Stimulated activated CD4-positive, alpha-beta T cell treated with anti-CD3 and anti-CD28 coated beads, TNF-alpha, amount 100 ng/mL, for 48 hours (primary cell): ENCODE results near the gene MICAL3.
A peak's percentile ranks its signal among the peaks of the same experiment; 100 is the strongest.
"Not testable (repeated sequence)": the region's sequence is repeated elsewhere in the genome, so short reads cannot be mapped to it uniquely, and the experiment has no call there.

Experiments
- DNase-seq, 3 donors: peaks; one replicate each; pipeline ENCODE4 v3.0.0-alpha.2; 2020; ENCODE audit warnings: low read depth in 3 of 3

MICAL3 gene

GRCh38 chr22:17764036-17764435, 260.3 kb downstream of the MICAL3 start:
- no peak for DNase-seq

- not testable (repeated sequence) for DNase-seq
Observed at GRCh38 chr22:17763442-17763841, 260.9 kb downstream of the MICAL3 start.

- DNase-seq, result no peak
Observed at GRCh38 chr22:17761138-17761488, 263.2 kb downstream of the MICAL3 start.

GRCh38 chr22:17754233-17754925, 270.0 kb downstream of the MICAL3 start:
- DNase-seq, result no peak

- DNase-seq, result no peak
Observed at GRCh38 chr22:17753401-17753989, 270.9 kb downstream of the MICAL3 start.

GRCh38 chr22:17751596-17751995, 272.8 kb downstream of the MICAL3 start:
- DNase-seq, result no peak

GRCh38 chr22:17749605-17750395, 274.6 kb downstream of the MICAL3 start:
- no peak for DNase-seq

- no peak for DNase-seq
Observed at GRCh38 chr22:17748555-17749353, 275.6 kb downstream of the MICAL3 start.

- DNase-seq, result no peak
Observed at GRCh38 chr22:17746916-17747315, 277.4 kb downstream of the MICAL3 start.

GRCh38 chr22:17744430-17744829, 279.9 kb downstream of the MICAL3 start:
- DNase-seq, result no peak

GRCh38 chr22:17743661-17744411, 280.5 kb downstream of the MICAL3 start:
- DNase-seq, result no peak

GRCh38 chr22:17742527-17742902, 281.8 kb downstream of the MICAL3 start:
- DNase-seq, result peak; percentile 45 to 67 (median 55)

- DNase-seq, result no peak
Observed at GRCh38 chr22:17741866-17742526, 282.4 kb downstream of the MICAL3 start.

- DNase-seq, result no peak
Observed at GRCh38 chr22:17739196-17739975, 285.0 kb downstream of the MICAL3 start.

- no peak for DNase-seq
Observed at GRCh38 chr22:17738386-17739128, 285.8 kb downstream of the MICAL3 start.
